Stimulated activated CD4-positive, alpha-beta T cell treated with anti-CD3 and anti-CD28 coated beads, TNF-alpha, amount 100 ng/mL, for 4 hours (primary cell): ENCODE results near the gene MAGEB17.

ENCODE experiments used
- DNase-seq, 3 experiments: peaks; one replicate each; pipeline ENCODE4 v3.0.0-alpha.2; 2020; ENCODE audit warnings: low read depth in 3 of 3

Gene MAGEB17

DNA sequence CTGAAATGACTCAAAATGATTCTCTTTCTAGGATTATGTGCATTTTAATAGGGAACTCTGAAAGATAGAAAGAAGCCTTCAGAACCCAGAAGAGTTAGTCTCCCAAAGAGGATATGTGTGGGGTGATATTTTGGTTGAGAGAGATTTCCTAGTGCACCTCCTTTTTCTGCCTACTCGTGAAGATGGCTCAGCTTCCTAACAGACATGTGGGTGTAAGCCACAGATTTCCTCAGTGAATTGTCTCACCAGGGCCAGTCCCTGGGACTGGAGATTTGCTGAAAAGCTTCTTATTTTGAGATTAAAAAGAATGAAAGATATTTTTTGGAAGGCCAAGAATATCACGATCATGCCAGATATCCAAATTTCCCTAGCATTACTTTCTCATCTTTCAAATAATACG is 42.8 kb downstream of the MAGEB17 start:
- DNase-seq = no peak

DNA sequence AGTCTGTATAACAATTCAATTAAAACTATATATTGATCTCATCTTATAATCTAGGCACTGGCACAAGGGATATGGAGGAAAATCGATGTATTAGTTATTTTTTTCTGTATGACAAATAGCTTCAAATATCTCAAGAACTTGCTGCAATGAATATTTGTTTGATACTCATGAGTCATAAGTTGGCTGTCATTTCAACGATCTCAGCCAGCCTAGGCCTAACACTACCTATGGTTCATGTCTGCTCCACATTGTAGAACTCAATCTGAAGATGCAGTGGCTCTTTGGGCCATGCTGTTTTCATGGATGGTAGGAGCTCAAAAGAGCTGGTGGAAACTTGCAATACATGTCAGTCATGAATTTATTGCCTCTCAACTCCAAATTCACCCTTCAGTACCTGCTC is 44.7 kb downstream of the MAGEB17 start:
- no peak for DNase-seq

DNA sequence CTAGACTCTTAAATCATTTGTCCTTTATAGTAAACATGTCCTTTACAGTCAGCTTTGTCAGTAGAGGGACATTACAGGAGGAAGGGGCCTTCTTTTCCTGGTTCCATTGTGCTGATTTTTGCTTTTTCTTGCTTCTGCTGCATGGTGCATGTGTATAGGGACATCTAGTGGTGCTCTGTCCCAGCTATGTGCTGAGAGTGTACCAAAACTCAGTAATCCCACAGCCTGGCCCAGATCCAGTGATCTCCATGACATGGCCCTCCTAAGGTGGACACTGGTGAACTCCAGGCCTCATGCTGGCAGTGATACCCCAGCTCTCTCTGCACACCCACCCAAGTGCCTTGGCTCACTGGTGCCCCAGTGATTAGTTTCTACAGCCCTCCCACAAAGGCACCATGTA is 45.2 kb downstream of the MAGEB17 start:
- DNase-seq = no peak

DNA sequence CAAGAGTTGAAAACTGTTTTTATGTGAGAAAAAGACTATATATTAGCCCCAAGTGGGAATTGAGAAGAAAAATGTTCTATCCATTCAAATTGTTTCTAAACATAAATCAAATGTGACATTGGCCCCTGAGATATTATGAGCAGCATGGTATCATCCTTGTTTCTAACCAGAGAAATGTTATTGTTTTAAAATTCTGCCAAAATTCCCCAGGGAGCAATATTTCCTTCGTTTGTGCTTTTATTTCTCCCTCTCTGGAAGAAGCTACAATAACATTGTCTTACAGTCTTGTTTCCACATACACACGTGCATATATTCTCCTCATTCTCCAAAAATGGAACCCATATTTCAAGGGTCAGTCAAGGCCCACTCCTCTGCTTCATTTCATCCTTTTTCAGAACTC is 46.7 kb downstream of the MAGEB17 start:
- DNase-seq = no peak

DNA sequence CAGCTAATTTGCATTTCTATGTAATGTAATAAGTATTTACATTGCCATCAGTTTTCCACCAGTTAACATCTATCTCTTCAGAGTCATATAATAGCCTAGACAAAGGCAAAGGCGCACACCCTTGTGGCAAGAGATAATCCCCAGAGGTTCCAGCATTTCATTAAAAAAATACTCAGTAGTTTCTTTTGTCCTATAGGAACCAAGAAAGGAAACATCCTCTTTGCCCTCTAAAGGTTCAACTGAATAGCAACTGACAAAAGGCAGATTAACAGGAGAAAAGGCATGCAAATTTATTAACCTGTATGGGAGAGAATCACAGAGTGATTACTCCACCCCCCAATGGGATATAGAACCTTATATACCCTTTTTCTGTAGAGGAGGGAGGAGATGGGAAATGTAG is 48.4 kb downstream of the MAGEB17 start:
- no peak for DNase-seq
